Measurements from ENCODE around the gene PRDM12.
A peak's percentile ranks its signal among the peaks of the same experiment; 100 is the strongest.

Gene PRDM12

GRCh38 chr9:130714586-130715110 lies 50.3 kb downstream of the PRDM12 start:
- Histone ChIP-seq H3K27ac (ENCODE audit: extremely low read depth, low read depth, low read length) (0 out of 2 replicates have a peak overlapping the region, but pooled peaks have one; percentile 25), H3K9me3 (ENCODE audit: control insufficient read depth, insufficient read depth, low read depth, low read length) (no peaks in the 10 kb centered on the region), H3K4me1 (ENCODE audit: control insufficient read depth, insufficient read depth, low read length) (no peaks in the 10 kb centered on the region), H3K36me3 (ENCODE audit: control insufficient read depth in 2 of 2, insufficient read depth in 1 of 2, low read length in 2 of 2) (no peaks in the 10 kb centered on the region; a peak in 1 of 3 replicates), H3K4me3 (ENCODE audit: low read depth, low read length) (peak overlapping the region; percentile 96)
- TF ChIP-seq ZNF791 (tag by site-specific recombination; IDR thresholded peaks at IDR 0.05): no peak
- TF ChIP-seq ZBTB20 (tag by site-specific recombination; IDR thresholded peaks at IDR 0.05): peak; percentile 70
- 0 out of 2 replicates have a peak, but pooled peaks have one; percentile 26 for TF ChIP-seq ZBTB17 (tag by site-specific recombination; IDR thresholded peaks at IDR 0.05)
- TF ChIP-seq ZNF335 (tag by site-specific recombination; conservative IDR thresholded peaks at IDR 0.05): peak; percentile 40; the same call in 1 of the 2 replicates
- TF ChIP-seq IKZF3 (tag by site-specific recombination; IDR thresholded peaks at IDR 0.05): 0 out of 2 replicates have a peak, but pooled peaks have one; percentile 9
- ChIA-PET CTCF (interaction anchor here (1.1 to 4.9 kb wide), 11 partner anchors 8 to 155 kb away, joined by 3 to 46 read pairs (median 7); no protein-coding TSS in a partner anchor), POLR2A (interaction anchor here (1.1 to 1.7 kb wide), 3 partner anchors 8 to 110 kb away, joined by 3 to 15 read pairs (median 7); partner anchors contain the start of gene EXOSC2)

GRCh38 chr9:130715270-130715669 lies 50.9 kb downstream of the PRDM12 start:
- ChIA-PET POLR2A (interaction anchor here (0.6 to 1.7 kb wide), 4 partner anchors 9 to 111 kb away, joined by 3 to 15 read pairs (median 5); partner anchors contain the start of gene EXOSC2), CTCF (interaction anchor here (0.7 to 4.9 kb wide), 11 partner anchors 8 to 384 kb away, joined by 3 to 46 read pairs (median 7); no protein-coding TSS in a partner anchor)
- H3K4me3 ChIP-seq (ENCODE audit: low read depth, low read length): peak overlapping the region; percentile 96
- no peaks in the 10 kb centered on the region for H3K4me1 ChIP-seq (ENCODE audit: control insufficient read depth, insufficient read depth, low read length)
- TF ChIP-seq ZNF529 (tag by site-specific recombination; IDR thresholded peaks at IDR 0.05; ENCODE audit: insufficient replicate concordance): no peak
- peak; percentile 48; the same call in 1 of the 2 replicates for TF ChIP-seq PRDM1 (tag by site-specific recombination; IDR thresholded peaks at IDR 0.05)
- 0 out of 2 replicates have a peak, but pooled peaks have one; percentile 18 for TF ChIP-seq ZFP37 (tag by site-specific recombination; IDR thresholded peaks at IDR 0.05)
- TF ChIP-seq GLI2 (tag by site-specific recombination; IDR thresholded peaks at IDR 0.05; ENCODE audit: borderline replicate concordance, low read depth): no peak
- TF ChIP-seq MYNN (tag by site-specific recombination; IDR thresholded peaks at IDR 0.05; ENCODE audit: borderline replicate concordance): peak; percentile 43; the same call in 1 of the 2 replicates
- H3K9me3 ChIP-seq (ENCODE audit: control insufficient read depth, insufficient read depth, low read depth, low read length): no peaks in the 10 kb centered on the region
- no peak overlapping the region for H3K27ac ChIP-seq (ENCODE audit: extremely low read depth, low read depth, low read length)
- no peaks in the 10 kb centered on the region; a peak in 1 of 3 replicates for H3K36me3 ChIP-seq (ENCODE audit: control insufficient read depth in 2 of 2, insufficient read depth in 1 of 2, low read length in 2 of 2)

GRCh38 chr9:130718562-130718961 lies 54.2 kb downstream of the PRDM12 start:
- no peak for TF ChIP-seq ZNF600 (tag by site-specific recombination; IDR thresholded peaks at IDR 0.05)
- no peak for TF ChIP-seq ZNF777 (tag by site-specific recombination; IDR thresholded peaks at IDR 0.05; ENCODE audit: borderline replicate concordance)
- TF ChIP-seq ZBTB21 (tag by site-specific recombination; IDR thresholded peaks at IDR 0.05): no peak
- no peak for TF ChIP-seq PATZ1 (tag by site-specific recombination; IDR thresholded peaks at IDR 0.05)
- no peak for TF ChIP-seq ZNF488 (tag by site-specific recombination; IDR thresholded peaks at IDR 0.05)
- no peak for TF ChIP-seq ZSCAN18 (tag by site-specific recombination; IDR thresholded peaks at IDR 0.05)
- TF ChIP-seq ZSCAN30 (tag by site-specific recombination; IDR thresholded peaks at IDR 0.05): no peak
- no peak for TF ChIP-seq ZNF560 (tag by site-specific recombination; IDR thresholded peaks at IDR 0.05; ENCODE audit: borderline replicate concordance)
- no peak for TF ChIP-seq ZNF138 (tag by site-specific recombination; IDR thresholded peaks at IDR 0.05; ENCODE audit: borderline replicate concordance)
- no peak for TF ChIP-seq HIC1 (tag by site-specific recombination; IDR thresholded peaks at IDR 0.05)
- CTCF ChIA-PET: interaction anchor here (0.6 to 1.0 kb wide), 2 partner anchors 14 to 28 kb away, joined by 4 to 6 read pairs; no protein-coding TSS in a partner anchor
- POLR2A ChIA-PET: interaction anchor here (0.7 to 1.1 kb wide), 2 partner anchors 8 to 19 kb away, joined by 3 to 4 read pairs; no protein-coding TSS in a partner anchor

More at GRCh38 chr9:130718562-130718961, 54.2 kb downstream of the PRDM12 start:
- H3K4me3 ChIP-seq (ENCODE audit: low read depth, low read length): no peak overlapping the region
- no peak overlapping the region for H3K27ac ChIP-seq (ENCODE audit: extremely low read depth, low read depth, low read length)
- H3K9me3 ChIP-seq (ENCODE audit: control insufficient read depth, insufficient read depth, low read depth, low read length): no peaks in the 10 kb centered on the region
- H3K36me3 ChIP-seq (ENCODE audit: control insufficient read depth in 2 of 2, insufficient read depth in 1 of 2, low read length in 2 of 2): no peaks in the 10 kb centered on the region; a peak in 1 of 3 replicates
- no peaks in the 10 kb centered on the region for H3K4me1 ChIP-seq (ENCODE audit: control insufficient read depth, insufficient read depth, low read length)

Data from HEK293 (cell line).